Measurements from ENCODE around the gene LIN52.

Gene LIN52

GRCh38 chr14:74161526-74162158 lies 76.9 kb downstream of the LIN52 start:
- Histone ChIP-seq H2AFZ (ENCODE audit: low read depth, low read length) (no peak overlapping the region), H3K4me3 (ENCODE audit: low read depth in 1 of 2, low read length in 2 of 2) (no peak overlapping the region), H3K27ac (ENCODE audit: low read length) (no peak overlapping the region), H3K36me3 (ENCODE audit: insufficient read depth, low read length) (peaks cover 8% of the 10 kb centered on the region; the same call in 1 of the 2 replicates), H3K4me2 (ENCODE audit: insufficient read depth, low read length) (no peak overlapping the region), H3K79me2 (ENCODE audit: insufficient read depth, low read length) (no peaks in the 10 kb centered on the region), H3K9ac (ENCODE audit: low read depth, low read length) (no peak overlapping the region), H3K9me3 (ENCODE audit: insufficient read depth, low read length, severe bottlenecking) (no peaks in the 10 kb centered on the region), H4K20me1 (ENCODE audit: insufficient read depth, low read length) (0 out of 2 replicates have a peak, but pooled peaks cover 3% of the 10 kb centered on the region), H3K4me1 (ENCODE audit: insufficient read depth, low read length) (no peaks in the 10 kb centered on the region), H3K27me3 (ENCODE audit: insufficient read depth, low read length, poor library complexity) (no peaks in the 10 kb centered on the region)
- no peak for DNase-seq
- ATAC-seq (ENCODE audit: insufficient read depth, low read depth), result no peak
- TF ChIP-seq, protein P1, sequence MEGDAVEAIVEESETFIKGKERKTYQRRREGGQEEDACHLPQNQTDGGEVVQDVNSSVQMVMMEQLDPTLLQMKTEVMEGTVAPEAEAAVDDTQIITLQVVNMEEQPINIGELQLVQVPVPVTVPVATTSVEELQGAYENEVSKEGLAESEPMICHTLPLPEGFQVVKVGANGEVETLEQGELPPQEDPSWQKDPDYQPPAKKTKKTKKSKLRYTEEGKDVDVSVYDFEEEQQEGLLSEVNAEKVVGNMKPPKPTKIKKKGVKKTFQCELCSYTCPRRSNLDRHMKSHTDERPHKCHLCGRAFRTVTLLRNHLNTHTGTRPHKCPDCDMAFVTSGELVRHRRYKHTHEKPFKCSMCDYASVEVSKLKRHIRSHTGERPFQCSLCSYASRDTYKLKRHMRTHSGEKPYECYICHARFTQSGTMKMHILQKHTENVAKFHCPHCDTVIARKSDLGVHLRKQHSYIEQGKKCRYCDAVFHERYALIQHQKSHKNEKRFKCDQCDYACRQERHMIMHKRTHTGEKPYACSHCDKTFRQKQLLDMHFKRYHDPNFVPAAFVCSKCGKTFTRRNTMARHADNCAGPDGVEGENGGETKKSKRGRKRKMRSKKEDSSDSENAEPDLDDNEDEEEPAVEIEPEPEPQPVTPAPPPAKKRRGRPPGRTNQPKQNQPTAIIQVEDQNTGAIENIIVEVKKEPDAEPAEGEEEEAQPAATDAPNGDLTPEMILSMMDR (IDR thresholded peaks at IDR 0.05; ENCODE audit: borderline replicate concordance, extremely low read depth, low read length, poor library complexity, severe bottlenecking), result no peak
- TF ChIP-seq EZH2 (IDR thresholded peaks at IDR 0.05; ENCODE audit: borderline replicate concordance, low read depth, low read length, severe bottlenecking), result no peak

DNA sequence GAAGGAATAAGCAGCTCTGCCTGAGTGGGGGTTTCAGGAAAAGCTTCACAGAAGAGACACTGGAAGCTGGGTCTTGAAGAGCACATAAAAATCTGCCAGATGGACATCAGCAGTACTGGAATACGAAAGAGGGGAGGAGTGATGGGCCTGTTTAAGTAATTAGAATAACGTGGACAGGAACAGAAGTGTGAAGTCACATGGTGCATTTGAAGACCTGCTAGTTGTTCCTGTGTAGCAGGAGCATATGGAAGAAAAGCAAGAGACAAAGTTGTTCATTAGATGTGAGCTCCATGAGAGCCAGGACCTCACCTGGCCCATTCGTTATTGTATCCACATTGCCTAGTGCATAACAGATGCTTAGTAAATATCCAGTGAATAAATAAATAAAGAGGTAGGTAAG lies 85.2 kb downstream of the LIN52 start:
- TF ChIP-seq, protein P1 (IDR thresholded peaks at IDR 0.05; ENCODE audit: borderline replicate concordance, extremely low read depth, low read length, poor library complexity, severe bottlenecking), result no peak
- no peak for TF ChIP-seq EZH2 (IDR thresholded peaks at IDR 0.05; ENCODE audit: borderline replicate concordance, low read depth, low read length, severe bottlenecking)
- no peaks in the 10 kb centered on the region for H3K36me3 ChIP-seq (ENCODE audit: insufficient read depth, low read length)
- no peaks in the 10 kb centered on the region for H3K79me2 ChIP-seq (ENCODE audit: insufficient read depth, low read length)
- no peaks in the 10 kb centered on the region for H3K9me3 ChIP-seq (ENCODE audit: insufficient read depth, low read length, severe bottlenecking)
- H4K20me1 ChIP-seq (ENCODE audit: insufficient read depth, low read length), result no peaks in the 10 kb centered on the region
- H3K27ac ChIP-seq (ENCODE audit: low read length), result no peak overlapping the region
- no peak overlapping the region for H3K9ac ChIP-seq (ENCODE audit: low read depth, low read length)
- H2AFZ ChIP-seq (ENCODE audit: low read depth, low read length), result no peak overlapping the region
- no peak for DNase-seq
- no peak for ATAC-seq (ENCODE audit: insufficient read depth, low read depth)
- H3K27me3 ChIP-seq (ENCODE audit: insufficient read depth, low read length, poor library complexity), result no peaks in the 10 kb centered on the region
- no peak overlapping the region for H3K4me2 ChIP-seq (ENCODE audit: insufficient read depth, low read length)
- H3K4me1 ChIP-seq (ENCODE audit: insufficient read depth, low read length), result no peaks in the 10 kb centered on the region
- no peak overlapping the region for H3K4me3 ChIP-seq (ENCODE audit: low read depth in 1 of 2, low read length in 2 of 2)

- no peaks in the 10 kb centered on the region for H3K36me3 ChIP-seq (ENCODE audit: insufficient read depth, low read length)
- H4K20me1 ChIP-seq (ENCODE audit: insufficient read depth, low read length), result no peaks in the 10 kb centered on the region
- ATAC-seq (ENCODE audit: insufficient read depth, low read depth) (no peak), DNase-seq (no peak)
- H3K79me2 ChIP-seq (ENCODE audit: insufficient read depth, low read length), result no peaks in the 10 kb centered on the region
- H3K4me2 ChIP-seq (ENCODE audit: insufficient read depth, low read length), result no peak overlapping the region
- no peak overlapping the region for H3K27ac ChIP-seq (ENCODE audit: low read length)
- H3K27me3 ChIP-seq (ENCODE audit: insufficient read depth, low read length, poor library complexity), result no peaks in the 10 kb centered on the region
- H3K9me3 ChIP-seq (ENCODE audit: insufficient read depth, low read length, severe bottlenecking), result no peaks in the 10 kb centered on the region
- H3K4me3 ChIP-seq (ENCODE audit: low read depth in 1 of 2, low read length in 2 of 2), result no peak overlapping the region
- TF ChIP-seq, protein P1 (IDR thresholded peaks at IDR 0.05; ENCODE audit: borderline replicate concordance, extremely low read depth, low read length, poor library complexity, severe bottlenecking), result no peak
- TF ChIP-seq EZH2 (IDR thresholded peaks at IDR 0.05; ENCODE audit: borderline replicate concordance, low read depth, low read length, severe bottlenecking), result no peak
- H3K4me1 ChIP-seq (ENCODE audit: insufficient read depth, low read length), result no peaks in the 10 kb centered on the region
- H3K9ac ChIP-seq (ENCODE audit: low read depth, low read length), result no peak overlapping the region
- no peak overlapping the region for H2AFZ ChIP-seq (ENCODE audit: low read depth, low read length)
These were observed 91.6 kb downstream of the LIN52 start for GRCh38 chr14:74176400-74176793.

All from DND-41 (cell line).